B cell (primary cell): ENCODE results near the gene TACC3. TPM values are rescaled to one million over a fixed set of nuclear protein-coding genes. Genes with fewer than 3 reads are reported as not detected.

Experiments used
- ATAC-seq: fragments of 200-7000 bp; cut with Tn5 transposase; one replicate; pipeline ENCODE4 v1.10.0; 2021; ENCODE audit warnings: low read depth, mild to moderate bottlenecking, moderate number of reproducible peaks, moderate library complexity
- CTCF ChIA-PET: fragments of 350-600 bp; sonication (Branson Sonifier 250); formaldehyde crosslinking; loops from one replicate; lab custom pipeline; 2021; ENCODE audit warnings: antibody characterized with exemption, inconsistent platforms; lab: Charles Lee
- POLR2A ChIA-PET: fragments of 350-600 bp; sonication (Branson Sonifier 250); formaldehyde crosslinking; loops from one replicate; lab custom pipeline; 2021; ENCODE audit warnings: antibody characterized with exemption; lab: Charles Lee
- DNase-seq: peaks from one replicate; pipeline ENCODE4 v3.0.0; 2013
- H2AFZ ChIP-seq: 2 replicates; pipeline ENCODE4 v1.6.1; 2012; ENCODE audit warnings: mild to moderate bottlenecking, low read depth, low read length; ENCODE audit not compliant: insufficient read depth, poor library complexity, severe bottlenecking
- H3K27ac ChIP-seq, 2 donors: 1 replicate in 1 of 2; 2 replicates in 1 of 2; pipeline ENCODE4 v1.5.1; 2012 to 2013; ENCODE audit warnings: low read length in 2 of 2, mild to moderate bottlenecking in 2 of 2, moderate library complexity in 1 of 2
- H3K27me3 ChIP-seq, 4 experiments: fragments of 200-600 bp in 1 of 4; sonication (generic) in 1 of 4; replicated peaks in 1 of 4; 1 replicate in 2 of 4; 2 replicates in 2 of 4; pipeline versions ENCODE4 v1.6.1 to v1.7.0; 2013 to 2016; ENCODE audit warnings: low read length in 3 of 4, mild to moderate bottlenecking in 2 of 4, mixed read lengths in 1 of 4, moderate library complexity in 1 of 4; ENCODE audit not compliant: insufficient read depth in 4 of 4, control insufficient read depth in 3 of 4; ENCODE audit errors: control extremely low read depth in 1 of 4
- H3K36me3 ChIP-seq, 2 experiments: replicated peaks in 1 of 2; 1 replicate in 1 of 2; 2 replicates in 1 of 2; pipeline versions ENCODE4 v1.6.1 to v1.7.1; 2013; ENCODE audit warnings: low read length in 1 of 2; ENCODE audit not compliant: insufficient read depth in 2 of 2, control insufficient read depth in 1 of 2; ENCODE audit errors: control extremely low read depth in 1 of 2, extremely low read depth in 1 of 2
- H3K4me1 ChIP-seq, 2 donors: fragments of 200-600 bp in 1 of 2; sonication (generic) in 1 of 2; 1 replicate in 1 of 2; 2 replicates in 1 of 2; pipeline versions ENCODE4 v1.5.1 to v1.6.1; 2013 to 2017; ENCODE audit warnings: low read length in 2 of 2; ENCODE audit not compliant: control insufficient read depth in 2 of 2, insufficient read depth in 2 of 2
- H3K4me2 ChIP-seq: replicated peaks from 2 replicates; pipeline ENCODE3; 2012; ENCODE audit warnings: mild to moderate bottlenecking, low read depth, low read length; ENCODE audit not compliant: poor library complexity, severe bottlenecking
- H3K4me3 ChIP-seq, 5 experiments: fragments of 200-600 bp in 1 of 5; sonication (generic) in 1 of 5; 1 replicate in 3 of 5; 2 replicates in 2 of 5; pipeline versions ENCODE4 v1.5.1 to v1.7.0; 2011 to 2016; ENCODE audit warnings: low read length in 4 of 5, mild to moderate bottlenecking in 4 of 5, low read depth in 2 of 5, control low read depth in 1 of 5, moderate library complexity in 1 of 5; ENCODE audit not compliant: insufficient read depth in 1 of 5; ENCODE audit errors: control extremely low read depth in 1 of 5, extremely low read depth in 1 of 5
- H3K79me2 ChIP-seq: fragments of 200-600 bp; sonication (generic); one replicate; pipeline ENCODE4 v1.6.0; 2016; ENCODE audit warnings: low read length; ENCODE audit not compliant: control insufficient read depth, insufficient read depth
- H3K9ac ChIP-seq: fragments of 200-600 bp; sonication (generic); 2 replicates; pipeline ENCODE4 v1.6.1; 2017; ENCODE audit warnings: mild to moderate bottlenecking, low read length, moderate library complexity
- H3K9me3 ChIP-seq, 3 donors: one replicate each; pipeline versions ENCODE4 v1.6.1 to v1.7.1; 2013; ENCODE audit warnings: low read length in 2 of 3; ENCODE audit not compliant: control insufficient read depth in 2 of 3, insufficient read depth in 1 of 3; ENCODE audit errors: control extremely low read depth in 1 of 3
- H4K20me1 ChIP-seq: 2 replicates; pipeline ENCODE4 v1.6.0; 2012; ENCODE audit warnings: mild to moderate bottlenecking, low read length; ENCODE audit not compliant: insufficient read depth, control insufficient read depth, poor library complexity, severe bottlenecking
- H3K27ac Mint-ChIP-seq: one replicate; pipeline ENCODE4 v1.8.0; 2021; ENCODE audit warnings: mixed read lengths
- H3K27me3 Mint-ChIP-seq: one replicate; pipeline ENCODE4 v1.8.0; 2021; ENCODE audit warnings: mixed read lengths
- H3K4me1 Mint-ChIP-seq: one replicate; pipeline ENCODE4 v1.8.0; 2021; ENCODE audit warnings: mixed read lengths
- H3K4me3 Mint-ChIP-seq: one replicate; pipeline ENCODE4 v1.8.0; 2021; ENCODE audit warnings: mixed read lengths
- H3K9me3 Mint-ChIP-seq: one replicate; pipeline ENCODE4 v1.8.0; 2022; ENCODE audit warnings: mixed read lengths; ENCODE audit not compliant: insufficient read depth
- EZH2 ChIP-seq: IDR thresholded peaks from 2 replicates; pipeline ENCODE4 v1.6.1; 2012; ENCODE audit warnings: borderline replicate concordance, low read depth, mild to moderate bottlenecking, moderate library complexity, low read length; ENCODE audit not compliant: insufficient read depth, poor library complexity, severe bottlenecking
- WGBS: methylation state at CpG from one replicate; pipeline ENCODE4 v1.1.5; 2013; ENCODE audit warnings: missing lambda C conversion rate; ENCODE audit not compliant: insufficient coverage; 5-methylcytosine and 5-hydroxymethylcytosine counted together
- intact Hi-C: fragments of 100-400 bp; cut with micrococcal nuclease; formaldehyde crosslinking; loops from one replicate; pipeline ENCODE4 v1.10.0; 2022
- polyA plus RNA-seq: library from polyadenylated mRNA; depleted of rRNA; stranded (reverse); fragments of >200 nt; gene quantifications from 2 replicates; pipeline ENCODE4 v1.2.3, GENCODE V29; 2012
- total RNA-seq, 2 donors: library from RNA; stranded (reverse); fragments of 120-200 nt in 1 of 2; gene quantifications; 1 replicate in 1 of 2; 2 replicates in 1 of 2; pipeline versions ENCODE4 v1.2.3 to v1.2.4, GENCODE V29; 2013 to 2022
- TF ChIP-seq, protein P1 (sequence below): fragments of 200-600 bp; IDR thresholded peaks from one replicate; pipeline ENCODE4 v1.8.0; 2022; ENCODE audit warnings: antibody characterized with exemption, mild to moderate bottlenecking

Gene TACC3
- total and polyA plus RNA-seq, 2 donors (not counting 1 experiment from before 2014, with no cell fraction given): 29.5 to 47.9 TPM

GRCh38 chr4:1767061-1767769 is 45.9 kb downstream of the TACC3 start:
- Mint-ChIP-seq H3K27me3 (peaks cover 19% of the 10 kb centered on the region), H3K27ac (no peak overlapping the region), H3K4me1 (peaks cover 21% of the 10 kb centered on the region), H3K4me3 (no peak overlapping the region), H3K9me3 (no peaks in the 10 kb centered on the region)
- WGBS: 2% methylated on average over 73 of the region's 84 CpGs
- Histone ChIP-seq H3K27me3 (peaks cover 0 to 59% (median 10%) of the 10 kb centered on the region in 4 experiments), H3K9me3 (no peaks in the 10 kb centered on the region), H2AFZ (no peak overlapping the region), H4K20me1 (no peaks in the 10 kb centered on the region), H3K79me2 (no peaks in the 10 kb centered on the region), H3K4me1 (peaks cover 32 to 35% of the 10 kb centered on the region in 2 donors), H3K36me3 (no peaks in the 10 kb centered on the region), H3K4me3 (peak overlapping the region in 3 of 5 experiments; percentile 19 to 38 (median 29)), H3K4me2 (peak overlapping the region; percentile 74), H3K27ac (no peak overlapping the region), H3K9ac (no peak overlapping the region)
- ATAC-seq (peak; percentile 59), DNase-seq (peak; percentile 61)
- no peak for TF ChIP-seq EZH2
- TF ChIP-seq, protein P1, sequence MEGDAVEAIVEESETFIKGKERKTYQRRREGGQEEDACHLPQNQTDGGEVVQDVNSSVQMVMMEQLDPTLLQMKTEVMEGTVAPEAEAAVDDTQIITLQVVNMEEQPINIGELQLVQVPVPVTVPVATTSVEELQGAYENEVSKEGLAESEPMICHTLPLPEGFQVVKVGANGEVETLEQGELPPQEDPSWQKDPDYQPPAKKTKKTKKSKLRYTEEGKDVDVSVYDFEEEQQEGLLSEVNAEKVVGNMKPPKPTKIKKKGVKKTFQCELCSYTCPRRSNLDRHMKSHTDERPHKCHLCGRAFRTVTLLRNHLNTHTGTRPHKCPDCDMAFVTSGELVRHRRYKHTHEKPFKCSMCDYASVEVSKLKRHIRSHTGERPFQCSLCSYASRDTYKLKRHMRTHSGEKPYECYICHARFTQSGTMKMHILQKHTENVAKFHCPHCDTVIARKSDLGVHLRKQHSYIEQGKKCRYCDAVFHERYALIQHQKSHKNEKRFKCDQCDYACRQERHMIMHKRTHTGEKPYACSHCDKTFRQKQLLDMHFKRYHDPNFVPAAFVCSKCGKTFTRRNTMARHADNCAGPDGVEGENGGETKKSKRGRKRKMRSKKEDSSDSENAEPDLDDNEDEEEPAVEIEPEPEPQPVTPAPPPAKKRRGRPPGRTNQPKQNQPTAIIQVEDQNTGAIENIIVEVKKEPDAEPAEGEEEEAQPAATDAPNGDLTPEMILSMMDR: no peak
- CTCF ChIA-PET: interaction anchor here (1.0 to 1.2 kb wide), 3 partner anchors 33 to 132 kb away, joined by 3 to 5 read pairs (median 3); no protein-coding TSS in a partner anchor
- intact Hi-C loops: loop anchor here (2.0 kb wide), 1 partner anchor 26 kb away; the partner anchor contains the start of gene FGFR3
- POLR2A ChIA-PET: interaction anchor here (0.7 kb wide), 1 partner anchor 132 kb away, joined by 4 read pairs; no protein-coding TSS in a partner anchor
